ENCODE data around the gene FGD6.
"Not testable (repeated sequence)": the region's sequence is repeated elsewhere in the genome, so short reads cannot be mapped to it uniquely, and the experiment has no call there.

Gene FGD6

DNA sequence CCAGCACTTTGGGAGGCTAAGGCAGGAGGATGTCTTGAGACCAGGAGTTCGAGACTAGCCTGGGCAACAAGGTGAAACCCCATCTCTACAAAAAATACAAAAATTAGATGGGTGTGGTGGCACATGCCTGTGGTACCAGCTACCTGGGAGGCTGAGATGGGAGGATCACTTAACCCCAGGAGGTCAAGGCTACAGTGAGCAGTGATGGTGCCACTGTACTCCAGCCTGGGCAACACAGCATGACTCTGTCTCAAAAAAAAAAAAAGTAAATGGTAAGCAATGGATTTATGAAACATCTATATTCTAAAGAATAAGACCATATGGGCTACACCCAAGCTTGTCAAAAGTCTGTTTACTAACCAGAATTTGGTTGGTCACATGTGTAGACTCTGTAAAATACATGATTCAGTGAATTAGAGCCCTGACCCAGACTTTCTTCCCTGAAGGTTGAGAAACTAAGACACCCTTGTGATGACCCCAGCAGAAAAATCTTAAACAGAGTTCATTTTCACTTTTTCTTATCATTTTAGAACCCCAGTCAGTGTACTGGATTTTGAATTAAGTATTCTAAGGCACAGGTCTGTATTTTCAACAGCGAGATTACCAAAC, 12.1 kb downstream of the FGD6 start:
- DNase-seq (ENCODE audit: low read depth in 3 of 3) = no peak

DNA sequence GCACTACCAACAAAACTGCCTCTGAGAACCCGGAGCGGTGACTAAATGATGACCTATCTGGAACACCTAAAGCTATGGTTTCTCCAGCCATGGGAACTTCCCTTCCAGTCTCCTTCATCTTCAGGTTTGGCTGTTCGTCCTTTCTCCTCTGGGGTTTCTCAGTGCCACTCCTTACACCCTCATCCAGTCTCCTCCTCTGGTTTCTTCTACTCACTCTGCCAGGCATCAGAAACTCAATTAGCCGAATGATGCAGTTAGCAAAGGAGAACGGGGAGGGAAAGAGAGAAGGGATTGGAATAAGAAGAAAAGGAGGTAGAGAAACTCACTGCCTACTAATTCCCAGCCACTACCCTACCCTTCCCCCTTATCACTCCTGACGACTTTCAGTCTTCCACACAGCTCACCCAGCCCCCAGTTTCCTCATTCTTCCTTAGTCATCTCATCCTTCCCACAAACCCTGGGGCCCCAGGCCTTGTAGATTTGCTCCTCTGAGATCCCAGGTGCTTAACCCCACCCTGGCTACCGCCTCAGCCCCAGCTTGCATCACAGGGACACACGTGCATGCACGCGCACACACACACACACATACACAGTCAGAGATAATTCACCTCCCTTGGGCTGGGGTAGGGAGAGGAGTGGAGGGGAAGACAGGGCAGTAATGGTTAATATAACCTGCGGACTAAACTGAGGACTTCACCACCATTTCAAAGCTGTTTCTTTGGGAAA, 13.0 kb downstream of the FGD6 start:
- DNase-seq (ENCODE audit: low read depth in 3 of 3) = no peak

DNA sequence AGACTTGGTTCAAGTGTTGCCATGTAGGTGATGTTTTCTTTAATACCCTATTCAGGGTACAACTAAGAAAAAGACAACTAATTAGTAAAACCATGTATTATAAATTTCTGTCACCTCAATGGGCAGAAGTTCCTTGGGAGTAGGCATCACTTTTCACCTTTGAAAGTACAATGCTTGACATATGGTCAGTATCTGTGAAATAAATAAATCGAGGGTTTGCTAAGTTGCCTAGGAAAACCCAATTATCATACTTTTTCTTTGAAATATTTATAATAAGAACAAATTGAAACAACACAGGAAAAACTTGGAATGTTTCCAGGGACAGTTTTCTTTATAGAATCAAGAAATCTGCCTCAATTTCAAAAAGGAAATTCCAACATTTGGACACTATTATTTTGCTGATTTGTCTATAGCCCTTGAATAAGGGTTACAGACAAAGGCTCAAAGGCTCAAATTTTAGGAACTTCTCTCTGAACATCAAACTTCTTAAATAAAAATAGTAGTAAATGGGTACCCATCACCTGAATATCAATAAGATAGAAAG, 13.7 kb downstream of the FGD6 start:
- DNase-seq (ENCODE audit: low read depth in 3 of 3) = no peak

DNA sequence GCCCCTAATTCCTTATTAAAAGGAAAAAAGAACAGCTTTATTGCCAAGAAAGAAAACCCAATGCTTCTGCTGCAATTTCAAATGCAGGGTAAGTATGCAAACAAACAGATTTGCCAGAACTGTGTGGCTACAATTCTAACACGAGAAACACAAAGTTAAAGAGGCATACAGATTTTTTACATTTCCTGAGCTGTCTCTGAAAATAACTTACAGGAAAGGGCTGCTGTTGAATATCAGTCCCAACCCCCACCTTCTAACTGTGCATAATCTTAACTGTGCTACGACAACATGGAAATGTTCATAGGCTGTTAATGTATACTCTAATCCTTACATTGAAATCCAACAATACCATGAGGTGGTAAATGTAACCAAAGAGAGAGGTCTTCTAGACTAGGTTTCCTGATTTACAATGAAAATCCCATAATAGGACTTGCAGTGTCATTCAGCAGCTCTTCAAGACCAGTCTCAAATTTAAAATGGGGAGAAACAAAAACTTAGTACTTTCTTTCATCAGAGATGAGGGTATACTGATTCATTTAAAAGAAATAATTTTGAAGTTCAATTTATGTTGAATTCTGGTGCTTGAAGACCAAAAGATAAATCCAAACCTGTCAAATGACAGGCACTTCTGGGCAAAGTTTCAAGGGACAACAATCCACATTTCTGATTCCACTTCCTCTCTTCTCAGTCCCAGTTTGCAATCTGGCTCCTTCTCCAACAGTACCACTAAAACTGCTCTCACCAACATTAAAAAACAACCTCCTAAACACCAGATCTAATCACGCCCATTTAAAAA, 14.4 kb downstream of the FGD6 start:
- no peak for DNase-seq (ENCODE audit: low read depth in 3 of 3)

DNA sequence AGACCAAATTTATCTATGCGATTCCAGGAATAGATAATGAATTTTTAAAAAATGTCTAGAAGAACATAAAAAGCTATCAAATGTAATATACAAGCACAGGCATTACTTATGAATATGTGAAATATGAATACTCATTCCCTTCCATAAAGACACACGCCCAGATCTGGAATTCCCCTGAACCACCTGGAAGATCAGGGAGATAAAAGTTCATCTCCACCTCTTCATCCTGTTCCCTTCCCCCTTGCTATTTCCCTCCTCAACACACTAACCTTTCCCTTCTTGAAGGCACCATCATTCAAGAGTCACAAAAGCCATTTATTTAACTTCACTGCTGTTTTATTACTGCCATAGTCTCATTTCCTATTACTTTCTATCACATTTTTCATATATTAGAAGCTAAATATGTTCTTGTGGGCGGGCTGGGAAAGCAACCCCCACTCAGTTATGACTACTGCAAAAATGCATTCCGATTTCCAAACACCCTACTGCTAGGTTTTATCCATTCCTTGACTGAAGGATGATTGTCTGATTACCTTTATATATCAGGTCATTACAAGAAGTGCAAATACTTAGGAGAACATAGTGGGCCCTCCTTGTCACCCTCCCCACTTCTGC, 16.1 kb downstream of the FGD6 start:
- DNase-seq (ENCODE audit: low read depth in 3 of 3) = no peak

DNA sequence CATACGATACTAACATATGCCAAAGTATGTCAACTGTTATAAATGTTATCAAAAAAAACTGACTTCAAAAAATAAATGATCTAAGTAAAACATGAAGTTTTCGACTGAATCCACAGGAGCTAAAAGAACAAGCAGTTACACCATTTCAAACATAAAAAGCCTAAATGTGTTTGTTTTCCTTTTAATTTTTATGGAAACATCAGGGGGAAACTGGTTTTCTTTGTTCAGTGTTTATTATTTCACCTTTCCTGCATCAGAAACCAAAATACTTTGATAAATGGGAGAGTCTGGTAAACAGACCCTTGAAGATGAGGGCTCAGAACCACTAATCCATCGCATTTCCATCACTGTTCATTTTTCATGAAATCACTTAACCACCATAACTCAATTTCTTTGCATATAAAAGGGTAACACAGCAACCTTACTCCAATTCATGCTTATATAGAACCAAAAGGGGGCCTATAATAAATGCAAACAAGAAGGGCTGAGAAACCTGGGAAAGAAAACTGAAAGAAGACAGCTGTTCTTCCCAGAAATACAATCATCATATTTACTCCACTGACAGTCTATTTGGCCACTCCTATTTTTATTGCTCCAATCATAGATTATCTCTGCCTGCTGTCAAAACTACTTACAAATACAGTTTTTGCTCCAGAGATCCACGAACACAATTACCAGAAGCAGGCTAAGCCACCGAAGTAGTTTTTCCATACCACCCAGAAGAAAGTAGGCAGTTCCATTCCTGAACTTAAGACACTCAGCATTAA, 17.0 kb downstream of the FGD6 start:
- no peak for DNase-seq (ENCODE audit: low read depth in 3 of 3)

DNA sequence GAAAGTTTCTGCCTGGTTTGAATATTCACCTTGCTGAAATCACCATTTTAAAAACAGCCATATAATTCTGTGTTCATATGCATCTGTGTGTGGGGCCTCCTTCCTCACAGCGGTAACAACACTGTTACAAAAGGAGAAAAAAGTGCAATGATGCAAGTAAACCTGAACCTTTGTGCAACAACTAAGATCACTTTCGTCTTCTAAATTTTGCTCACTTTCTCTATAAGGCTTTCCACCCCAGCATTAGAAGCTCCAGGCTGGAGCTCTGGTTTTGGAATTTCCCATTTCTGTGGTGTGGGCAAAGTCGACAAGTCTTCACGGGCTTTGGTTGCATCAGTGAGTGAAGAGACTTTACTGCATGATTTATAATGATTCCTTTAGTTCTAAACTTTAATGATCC, 18.4 kb downstream of the FGD6 start:
- no peak for DNase-seq (ENCODE audit: low read depth in 3 of 3)

DNA sequence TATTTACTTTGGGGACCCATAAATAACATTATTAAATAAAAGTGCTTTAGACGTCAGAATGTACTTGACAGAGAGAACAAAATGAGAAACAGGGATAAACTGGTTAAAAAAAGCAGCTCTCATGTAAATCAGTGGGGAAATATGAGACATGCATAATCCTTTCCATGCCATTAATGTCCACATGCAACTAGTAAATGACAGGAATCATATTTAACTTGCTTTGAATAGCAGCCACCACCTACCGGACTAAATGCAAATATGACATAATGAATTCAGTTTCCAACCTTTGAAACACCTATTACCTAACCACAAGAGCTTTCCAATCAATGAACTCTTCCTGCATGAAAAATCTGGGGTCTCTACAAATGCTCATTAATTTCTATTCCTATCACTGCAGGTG, 19.6 kb downstream of the FGD6 start:
- no peak for DNase-seq (ENCODE audit: low read depth in 3 of 3)

DNA sequence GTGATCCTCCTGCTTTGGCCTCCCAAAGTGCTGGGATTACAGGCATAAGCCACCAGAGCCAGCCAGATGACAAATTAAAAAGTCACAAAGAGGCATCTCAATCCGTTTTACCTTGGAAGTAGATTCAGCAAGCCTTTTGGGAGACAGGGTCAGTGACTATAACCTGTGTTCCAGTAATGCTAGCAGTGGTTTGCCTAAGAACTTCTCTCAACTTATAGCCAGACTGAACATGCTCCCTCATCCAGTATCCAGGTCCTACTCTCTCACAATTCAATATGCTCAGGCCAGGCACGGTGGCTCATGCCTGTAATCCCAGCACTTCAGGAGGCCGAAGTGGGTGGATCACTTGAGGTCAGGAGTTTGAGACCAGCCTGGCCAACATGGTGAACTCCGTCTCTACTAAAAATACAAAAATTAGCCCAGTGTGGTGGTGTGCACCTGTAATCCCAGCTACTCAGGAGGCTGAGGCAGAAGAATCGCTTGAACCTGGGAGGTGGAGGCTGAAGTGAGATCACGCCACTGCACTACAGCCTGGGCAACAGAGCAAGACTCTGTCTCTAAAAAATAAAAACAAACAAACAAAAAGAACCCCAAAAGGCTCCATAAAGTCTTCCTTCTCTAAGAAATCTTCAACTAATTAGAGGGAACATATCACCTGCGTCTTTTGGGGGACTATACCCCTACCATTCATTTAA, 20.2 kb downstream of the FGD6 start:
- not testable (repeated sequence) for DNase-seq (ENCODE audit: low read depth in 3 of 3)

DNA sequence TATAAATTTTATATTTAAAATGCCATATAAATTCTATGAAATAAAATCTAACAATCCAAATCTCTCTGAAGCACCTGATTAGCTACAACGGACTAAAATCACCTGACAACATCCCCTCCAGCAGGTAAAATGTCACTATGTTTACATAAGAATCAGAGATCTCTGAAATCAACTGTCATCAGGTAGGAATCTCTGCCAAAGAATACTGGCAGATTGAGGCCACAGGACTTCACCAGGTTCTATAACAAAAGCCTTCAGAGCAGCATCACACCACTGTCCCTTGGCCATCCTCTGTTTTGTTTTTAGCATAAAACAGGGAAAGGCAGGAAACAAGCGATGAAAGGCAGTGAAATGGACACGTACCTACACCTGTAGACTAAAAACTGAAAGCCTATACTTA, 22.1 kb downstream of the FGD6 start:
- DNase-seq (ENCODE audit: low read depth in 3 of 3) = no peak

DNA sequence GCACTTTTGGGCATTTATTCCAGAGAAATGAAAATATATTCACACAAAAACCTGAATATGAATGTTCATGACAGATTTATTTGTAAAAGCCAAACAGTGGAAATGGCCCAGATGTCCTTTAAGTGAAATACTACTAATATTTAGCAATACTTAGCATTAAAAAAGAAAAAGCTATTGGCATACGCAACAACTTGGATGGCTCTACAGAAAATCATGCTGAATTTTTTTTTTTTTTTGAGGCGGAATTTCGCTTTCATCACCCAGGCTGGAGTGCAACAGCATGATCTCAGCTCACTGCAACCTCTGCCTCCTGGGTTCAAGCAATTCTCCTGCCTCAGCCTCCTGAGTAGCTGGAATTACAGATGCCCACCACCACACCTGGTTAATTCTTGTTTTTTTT, 24.1 kb downstream of the FGD6 start:
- DNase-seq (ENCODE audit: low read depth in 3 of 3) = no peak

DNA sequence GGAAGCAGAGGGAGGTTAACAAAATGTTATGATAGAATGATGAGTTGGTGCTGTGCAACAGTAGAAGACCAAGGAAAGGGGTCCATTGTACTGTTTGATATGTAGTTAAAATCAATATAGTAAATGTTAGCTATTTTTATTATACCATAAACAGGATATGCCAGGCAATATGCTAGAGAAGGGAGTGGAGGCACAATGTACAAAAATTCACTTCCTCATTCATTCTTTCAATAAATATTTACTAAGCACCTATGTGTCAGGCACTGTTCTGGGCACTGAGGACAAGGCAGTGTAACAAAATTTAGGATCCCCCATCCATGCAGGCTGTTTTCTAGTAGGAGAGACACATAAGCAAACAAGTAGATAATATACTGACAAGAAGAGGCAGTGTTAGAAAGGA, 25.0 kb downstream of the FGD6 start:
- no peak for DNase-seq (ENCODE audit: low read depth in 3 of 3)

DNA sequence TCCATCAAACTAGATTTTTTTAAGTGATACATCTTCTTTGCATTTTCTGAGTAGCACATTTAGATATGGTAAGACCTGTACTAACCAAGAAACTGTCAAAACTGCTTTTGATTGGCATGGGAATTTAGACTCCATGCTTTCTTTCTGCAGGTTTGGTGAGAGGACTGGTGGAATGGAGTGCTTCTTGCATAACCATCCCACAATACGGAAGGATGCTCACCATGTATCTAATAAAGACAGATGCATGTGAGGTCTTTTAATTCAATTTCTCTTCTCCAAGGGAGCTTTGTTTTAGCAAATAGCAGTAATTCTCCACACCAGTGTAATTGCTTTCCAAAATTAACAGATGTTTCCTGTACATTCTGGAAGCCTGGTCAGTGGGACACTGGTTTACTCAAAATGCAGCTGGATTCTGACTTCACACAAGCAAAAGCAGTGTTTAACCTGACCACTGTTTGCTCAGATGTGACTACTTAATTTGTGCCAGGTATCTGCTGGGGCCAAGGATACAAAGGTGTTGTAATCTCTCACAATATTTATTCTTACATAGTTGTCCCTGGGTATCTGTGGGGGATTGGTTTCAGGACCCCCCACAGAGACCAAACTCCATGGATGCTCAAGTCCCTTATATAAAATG, 26.1 kb downstream of the FGD6 start:
- DNase-seq (ENCODE audit: low read depth in 3 of 3) = no peak

DNA sequence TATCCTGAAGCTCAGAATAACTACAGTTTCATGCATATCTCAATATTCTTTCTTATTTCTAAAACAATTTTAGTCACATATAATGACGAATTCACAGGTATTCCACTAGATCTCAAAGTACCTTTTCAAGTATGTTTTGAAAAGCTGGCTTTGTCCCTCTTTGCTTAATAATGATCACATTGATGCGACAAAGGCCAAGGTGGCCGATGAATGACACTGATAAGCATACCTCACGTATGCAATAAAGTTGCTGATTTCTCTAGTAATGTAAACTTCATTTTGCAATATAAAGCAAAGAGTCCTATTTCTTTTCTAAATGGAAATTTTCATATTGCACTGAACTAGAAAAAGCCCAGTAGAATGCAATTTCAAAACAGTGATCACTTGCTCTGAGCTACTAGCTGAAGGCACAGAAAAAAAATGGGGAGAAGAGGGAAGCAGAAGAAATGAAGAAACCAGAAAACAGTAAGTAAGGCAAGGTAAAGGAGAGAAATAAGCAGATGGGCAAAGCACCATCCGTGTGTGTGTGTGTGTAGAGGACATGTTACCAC, 29.3 kb downstream of the FGD6 start:
- DNase-seq (ENCODE audit: low read depth in 3 of 3) = no peak

DNA sequence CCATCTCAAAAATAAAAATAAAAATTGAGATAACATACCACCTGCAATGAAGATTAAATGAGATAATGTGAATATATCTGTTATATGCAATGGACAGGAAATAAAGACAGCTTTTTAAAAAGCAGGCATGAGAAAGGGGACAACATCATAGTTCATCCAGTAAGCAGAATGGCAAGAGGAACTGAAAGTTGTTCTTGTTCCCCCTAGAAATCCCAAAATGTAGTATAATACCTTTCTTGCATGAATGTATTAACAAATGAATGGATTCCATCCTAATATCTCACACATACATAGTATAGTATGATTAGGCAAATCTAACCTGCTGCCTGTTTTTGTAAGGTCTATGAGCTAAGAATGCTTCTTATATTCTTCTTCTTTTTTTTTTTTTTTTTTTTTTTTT, 31.4 kb downstream of the FGD6 start:
- no peak for DNase-seq (ENCODE audit: low read depth in 3 of 3)

DNA sequence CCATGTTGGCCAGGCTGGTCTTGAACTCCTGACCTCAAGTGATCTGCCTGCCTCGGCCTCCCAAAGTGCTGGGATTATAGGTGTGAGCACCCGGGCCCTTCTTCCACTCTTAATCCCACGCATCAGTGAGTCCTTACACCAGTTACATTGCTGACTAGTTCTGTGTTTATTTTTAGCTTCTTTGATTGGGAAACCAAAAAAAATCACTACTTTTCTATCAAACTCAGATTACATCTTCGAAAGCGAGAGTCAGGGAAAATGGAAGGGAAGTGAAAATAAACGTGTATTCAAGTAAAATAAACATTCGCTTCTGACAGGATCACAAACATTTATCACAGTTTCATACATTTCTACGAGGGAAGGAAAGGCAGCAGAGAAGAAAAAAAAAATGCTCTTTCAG, 32.2 kb downstream of the FGD6 start:
- no peak for DNase-seq (ENCODE audit: low read depth in 3 of 3)

DNA sequence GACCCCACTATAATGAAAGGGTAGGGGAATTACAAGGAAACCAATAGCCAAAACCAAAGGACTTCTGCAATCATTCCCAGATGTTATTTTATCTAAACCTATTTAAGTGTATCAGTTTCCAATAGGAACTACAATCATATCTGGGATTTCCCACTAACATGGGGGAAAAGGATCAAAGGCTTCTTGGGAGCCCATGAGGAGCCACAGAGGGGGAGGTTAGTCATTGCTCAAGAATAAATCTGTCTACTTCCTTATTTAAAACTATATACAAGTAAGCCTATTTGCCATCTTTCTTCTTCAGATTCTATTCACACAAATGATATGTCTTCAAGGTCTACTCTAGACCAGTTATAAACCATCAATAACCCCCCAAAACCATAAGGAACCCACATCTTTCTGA, 33.1 kb downstream of the FGD6 start:
- DNase-seq (ENCODE audit: low read depth in 3 of 3) = no peak

DNA sequence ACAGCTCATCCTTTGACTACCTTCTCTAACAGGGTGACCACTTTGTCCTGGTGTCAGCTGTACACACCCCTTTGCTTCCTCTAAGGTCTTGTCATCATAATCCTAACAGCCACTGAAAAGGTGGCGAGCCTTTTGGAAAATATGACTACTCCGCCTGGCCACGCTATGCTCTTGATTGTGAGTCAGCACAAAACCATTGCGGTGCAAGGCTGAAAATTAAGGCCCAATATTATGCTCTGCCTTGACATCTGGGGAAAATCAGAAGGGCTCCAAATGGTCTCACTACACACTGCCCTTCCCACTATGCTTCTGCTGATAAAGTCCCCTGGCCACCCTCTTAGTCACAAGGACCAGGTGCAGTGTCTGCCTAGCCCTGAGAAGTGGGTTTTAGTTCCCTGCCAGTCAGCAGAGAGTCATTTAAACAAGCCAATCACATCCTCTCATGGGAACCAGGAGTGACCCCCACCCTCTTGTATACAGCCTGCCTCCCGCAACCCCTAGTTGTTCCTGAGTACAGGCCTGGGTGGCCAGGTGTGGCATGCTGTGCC, 34.3 kb downstream of the FGD6 start:
- DNase-seq (ENCODE audit: low read depth in 3 of 3) = no peak

DNA sequence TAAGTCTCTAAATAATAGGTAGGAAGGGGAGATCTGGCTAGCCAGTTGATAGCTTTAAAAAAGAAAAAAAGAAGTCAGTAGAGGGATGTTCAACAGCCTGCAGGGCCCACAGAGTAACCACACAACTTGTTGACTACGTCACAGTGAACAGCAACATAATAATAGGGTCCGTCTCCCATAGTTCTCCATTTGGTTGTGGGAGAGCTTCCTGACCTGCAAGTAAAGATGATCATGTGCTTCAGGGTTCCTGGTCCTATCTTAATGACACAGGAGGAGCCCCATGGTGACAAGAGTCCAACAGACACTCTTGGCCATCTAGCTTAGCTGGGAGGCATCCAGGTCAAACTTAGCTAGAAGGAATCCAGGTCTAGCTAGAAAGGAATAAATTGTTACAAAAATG, 36.2 kb downstream of the FGD6 start:
- DNase-seq (ENCODE audit: low read depth in 3 of 3) = no peak

DNA sequence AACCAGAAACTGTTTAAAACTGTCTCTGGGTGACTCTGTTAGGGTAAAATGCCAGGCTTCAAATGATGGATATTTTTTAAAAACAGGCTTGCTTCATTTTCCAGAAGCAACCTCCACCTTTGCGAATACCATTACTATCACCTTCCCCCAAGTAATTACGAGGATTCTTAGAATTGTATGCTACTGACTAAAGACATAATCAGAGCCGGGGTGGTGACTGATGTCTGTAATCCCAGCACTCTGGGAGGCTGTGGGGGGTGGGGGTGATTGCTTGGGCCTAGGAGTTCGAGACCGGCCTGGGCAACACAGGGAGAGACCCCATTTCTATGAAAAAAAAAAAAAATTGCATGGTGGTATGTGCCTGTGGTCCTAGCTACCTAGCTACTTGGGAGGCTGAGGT, 38.3 kb downstream of the FGD6 start:
- no peak for DNase-seq (ENCODE audit: low read depth in 3 of 3)

Measured in stimulated activated CD4-positive, alpha-beta T cell treated with anti-CD3 and anti-CD28 coated beads, TNF-alpha, amount 100 ng/mL, for 24 hours (primary cell).